Loucy (cell line): ENCODE measurements around the gene GLRX2.
A peak's percentile ranks its signal among the peaks of the same experiment; 100 is the strongest.
"Not testable (repeated sequence)": the region's sequence is repeated elsewhere in the genome, so short reads cannot be mapped to it uniquely, and the experiment has no call there.

Experiments
- H2AFZ ChIP-seq: fragments of 200-600 bp; sonication (generic); 2 replicates; pipeline ENCODE4 v1.6.0; 2016; ENCODE audit warnings: antibody characterized with exemption, mild to moderate bottlenecking, low read length, moderate library complexity
- H3F3A ChIP-seq: fragments of 200-600 bp; 2 replicates; pipeline ENCODE4 v1.6.0; 2016; ENCODE audit warnings: antibody characterized with exemption, low read depth, mild to moderate bottlenecking
- H3K27me3 ChIP-seq: fragments of 200-600 bp; sonication (generic); 2 replicates; pipeline ENCODE4 v1.6.1; 2014; ENCODE audit warnings: low read length, mild to moderate bottlenecking; ENCODE audit not compliant: insufficient read depth, poor library complexity, severe bottlenecking
- H3K36me3 ChIP-seq: fragments of 200-600 bp; sonication (generic); 2 replicates; pipeline ENCODE4 v1.6.1; 2016; ENCODE audit warnings: low read length; ENCODE audit not compliant: insufficient read depth
- H3K4me1 ChIP-seq: fragments of 200-600 bp; sonication (generic); 2 replicates; pipeline ENCODE4 v1.5.1; 2014; ENCODE audit warnings: low read length, mild to moderate bottlenecking; ENCODE audit not compliant: insufficient read depth, poor library complexity, severe bottlenecking
- H3K4me2 ChIP-seq: fragments of 200-600 bp; sonication (generic); 2 replicates; pipeline ENCODE4 v1.6.0; 2014; ENCODE audit warnings: antibody characterized with exemption, low read length, low read depth, mild to moderate bottlenecking; ENCODE audit not compliant: poor library complexity, severe bottlenecking
- H3K4me3 ChIP-seq: fragments of 200-600 bp; sonication (generic); 2 replicates; pipeline ENCODE4 v1.5.1; 2014; ENCODE audit warnings: low read length, mild to moderate bottlenecking, mixed read lengths; ENCODE audit not compliant: poor library complexity, severe bottlenecking
- H3K79me2 ChIP-seq: fragments of 200-600 bp; sonication (generic); 2 replicates; pipeline ENCODE4 v1.6.1; 2014; ENCODE audit warnings: low read length; ENCODE audit not compliant: insufficient read depth
- H3K9ac ChIP-seq: fragments of 200-600 bp; sonication (generic); 2 replicates; pipeline ENCODE4 v1.6.0; 2014; ENCODE audit warnings: mild to moderate bottlenecking, low read depth, low read length, moderate library complexity; ENCODE audit not compliant: poor library complexity, severe bottlenecking
- H3K9me2 ChIP-seq: fragments of 200-600 bp; sonication (generic); replicated peaks from 2 replicates; pipeline ENCODE4 v1.6.1; 2016; ENCODE audit warnings: low read depth, low read length, mixed read lengths
- H3K9me3 ChIP-seq: fragments of 200-600 bp; sonication (generic); 2 replicates; pipeline ENCODE4 v1.6.1; 2014; ENCODE audit warnings: mild to moderate bottlenecking, antibody characterized with exemption, low read length, low read depth; ENCODE audit not compliant: insufficient read depth
- H4K20me1 ChIP-seq: fragments of 200-600 bp; sonication (generic); 2 replicates; pipeline ENCODE4 v1.6.0; 2014; ENCODE audit warnings: antibody characterized with exemption, low read length, mild to moderate bottlenecking; ENCODE audit not compliant: insufficient read depth, poor library complexity, severe bottlenecking
- EZH2phosphoT487 ChIP-seq: fragments of 200-600 bp; IDR thresholded peaks from 2 replicates; pipeline ENCODE4 v1.6.1; 2018; ENCODE audit warnings: antibody characterized with exemption, mild to moderate bottlenecking, moderate library complexity, borderline replicate concordance
- TF ChIP-seq, protein P1 (sequence below): fragments of 200-600 bp; sonication (generic); conservative IDR thresholded peaks from 2 replicates; pipeline ENCODE4 v1.5.1; 2014; ENCODE audit warnings: mild to moderate bottlenecking, antibody characterized with exemption, low read length

Gene GLRX2

DNA sequence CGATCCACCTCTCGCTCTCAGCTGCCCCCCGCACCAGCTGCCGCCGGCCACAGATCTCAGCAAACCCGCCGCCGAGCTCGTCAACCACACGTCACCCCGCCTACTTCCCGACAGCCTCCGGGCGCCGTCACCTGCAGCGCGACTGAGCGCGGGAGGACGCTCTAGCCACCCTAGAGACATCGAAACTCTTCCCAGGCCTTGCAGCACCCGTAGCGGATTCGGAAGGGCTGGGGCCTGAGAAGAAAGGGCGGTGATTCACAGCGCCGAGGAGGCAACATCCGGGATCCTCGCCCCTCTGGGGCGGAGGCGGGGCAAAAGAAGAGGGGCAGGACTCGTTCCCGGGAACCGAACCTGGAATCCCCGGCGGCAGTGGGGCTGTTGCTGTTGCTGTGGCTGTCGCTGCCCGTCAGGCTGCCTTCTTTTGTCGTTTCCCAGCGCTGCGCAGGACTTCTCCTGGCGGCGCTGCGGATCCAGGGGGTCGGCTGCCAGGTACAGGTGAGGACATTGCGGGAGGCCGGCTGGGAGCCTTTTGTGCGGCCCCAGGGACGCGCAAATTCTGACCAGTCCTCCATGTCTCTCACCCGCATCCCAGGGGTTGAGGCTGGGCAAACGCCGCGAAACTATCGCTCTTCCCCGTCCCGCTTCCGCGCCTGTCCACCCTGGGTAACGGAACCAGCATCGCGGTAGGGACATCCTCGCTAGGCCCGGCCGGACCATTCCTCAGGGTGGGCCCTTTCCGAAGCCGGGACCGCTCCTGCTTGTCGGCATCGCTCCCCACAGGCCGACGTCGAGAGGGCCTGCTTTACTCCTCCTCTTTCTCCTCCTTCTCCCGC lies 45.7 kb downstream of the GLRX2 start, which contains the start of the genes RO60 and UCHL5:
TSS of gene RO60 (plus strand) at position 331 of the 833 bp plus-strand sequence. CDS start 9,443 bp downstream, outside the sequence.
TSS of gene UCHL5 (minus strand) at position 79 of the 833 bp plus-strand sequence. CDS start 100 bp downstream, outside the sequence.
- Histone ChIP-seq H3K36me3 (no peaks in the 10 kb centered on the region), H3K9me2 (no peaks in the 10 kb centered on the region)

DNA sequence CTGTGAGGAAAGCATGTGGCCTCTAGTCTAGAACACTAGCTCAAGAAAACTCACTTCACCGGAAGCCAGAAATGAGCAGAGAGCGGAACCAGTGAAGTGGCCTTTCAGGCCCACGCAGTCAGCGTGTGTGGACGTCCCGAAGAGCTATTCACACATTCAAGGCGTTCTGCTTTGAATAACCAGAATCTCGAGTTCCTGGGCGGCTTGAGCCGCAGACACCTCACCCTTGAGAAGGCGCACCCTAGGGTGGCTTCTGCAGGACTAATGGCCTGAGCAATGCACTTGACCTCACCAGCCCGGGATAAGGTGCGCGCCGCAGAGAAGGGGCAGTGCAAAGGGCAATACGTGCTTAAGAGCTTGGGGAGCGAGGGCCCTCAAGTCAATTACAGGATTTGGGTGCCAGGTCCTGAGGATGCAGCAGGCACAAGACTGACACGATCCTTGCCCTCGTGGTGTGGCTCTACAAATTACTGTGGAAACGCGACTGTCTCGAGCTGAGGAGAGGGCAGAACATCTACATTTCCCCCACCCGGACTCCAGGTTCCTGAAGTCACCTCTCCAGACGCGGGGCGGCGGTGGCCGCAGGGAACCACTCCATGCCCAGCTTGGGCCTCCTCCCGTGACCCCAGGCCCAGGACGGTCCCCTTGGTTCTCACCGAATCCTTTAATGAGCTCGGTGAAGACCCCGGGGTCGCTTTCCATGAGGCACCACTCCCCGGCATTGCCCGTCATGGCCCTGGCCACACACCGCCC lies 46.5 kb downstream of the GLRX2 start:
- Histone ChIP-seq H4K20me1 (peaks cover 53% of the 10 kb centered on the region), H3K4me1 (peaks cover 48% of the 10 kb centered on the region), H3K79me2 (peaks cover 94% of the 10 kb centered on the region), H3K36me3 (no peaks in the 10 kb centered on the region), H3K27me3 (no peaks in the 10 kb centered on the region), H3F3A (no peaks in the 10 kb centered on the region), H2AFZ (peak overlapping the region; percentile 68), H3K4me3 (peak overlapping the region; percentile 90), H3K9ac (peak overlapping the region; percentile 95), H3K4me2 (peak overlapping the region; percentile 82), H3K9me2 (no peaks in the 10 kb centered on the region), H3K9me3 (no peaks in the 10 kb centered on the region)
- TF ChIP-seq, protein P1, sequence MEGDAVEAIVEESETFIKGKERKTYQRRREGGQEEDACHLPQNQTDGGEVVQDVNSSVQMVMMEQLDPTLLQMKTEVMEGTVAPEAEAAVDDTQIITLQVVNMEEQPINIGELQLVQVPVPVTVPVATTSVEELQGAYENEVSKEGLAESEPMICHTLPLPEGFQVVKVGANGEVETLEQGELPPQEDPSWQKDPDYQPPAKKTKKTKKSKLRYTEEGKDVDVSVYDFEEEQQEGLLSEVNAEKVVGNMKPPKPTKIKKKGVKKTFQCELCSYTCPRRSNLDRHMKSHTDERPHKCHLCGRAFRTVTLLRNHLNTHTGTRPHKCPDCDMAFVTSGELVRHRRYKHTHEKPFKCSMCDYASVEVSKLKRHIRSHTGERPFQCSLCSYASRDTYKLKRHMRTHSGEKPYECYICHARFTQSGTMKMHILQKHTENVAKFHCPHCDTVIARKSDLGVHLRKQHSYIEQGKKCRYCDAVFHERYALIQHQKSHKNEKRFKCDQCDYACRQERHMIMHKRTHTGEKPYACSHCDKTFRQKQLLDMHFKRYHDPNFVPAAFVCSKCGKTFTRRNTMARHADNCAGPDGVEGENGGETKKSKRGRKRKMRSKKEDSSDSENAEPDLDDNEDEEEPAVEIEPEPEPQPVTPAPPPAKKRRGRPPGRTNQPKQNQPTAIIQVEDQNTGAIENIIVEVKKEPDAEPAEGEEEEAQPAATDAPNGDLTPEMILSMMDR = no peak
- TF ChIP-seq EZH2phosphoT487 = no peak

More for the DNA sequence above, 45.7 kb downstream of the GLRX2 start, which contains the start of the genes RO60 and UCHL5:
- H3K4me2 ChIP-seq = peak within 1 kb of the TSS; percentile 91
- no peaks in the 10 kb centered on the region for H3K9me3 ChIP-seq
- H3K79me2 ChIP-seq = peaks cover 92% of the 10 kb centered on the region
- peak within 1 kb of the TSS; percentile 90 for H3K4me3 ChIP-seq
- TF ChIP-seq, protein P1 = no peak
- TF ChIP-seq EZH2phosphoT487 = no peak
- H3K9ac ChIP-seq = peak within 1 kb of the TSS; percentile 95
- H3K27me3 ChIP-seq = no peaks in the 10 kb centered on the region
- H3F3A ChIP-seq = no peaks in the 10 kb centered on the region
- peak within 1 kb of the TSS; percentile 91 for H2AFZ ChIP-seq
- peaks cover 55% of the 10 kb centered on the region for H4K20me1 ChIP-seq
- peaks cover 48% of the 10 kb centered on the region for H3K4me1 ChIP-seq

DNA sequence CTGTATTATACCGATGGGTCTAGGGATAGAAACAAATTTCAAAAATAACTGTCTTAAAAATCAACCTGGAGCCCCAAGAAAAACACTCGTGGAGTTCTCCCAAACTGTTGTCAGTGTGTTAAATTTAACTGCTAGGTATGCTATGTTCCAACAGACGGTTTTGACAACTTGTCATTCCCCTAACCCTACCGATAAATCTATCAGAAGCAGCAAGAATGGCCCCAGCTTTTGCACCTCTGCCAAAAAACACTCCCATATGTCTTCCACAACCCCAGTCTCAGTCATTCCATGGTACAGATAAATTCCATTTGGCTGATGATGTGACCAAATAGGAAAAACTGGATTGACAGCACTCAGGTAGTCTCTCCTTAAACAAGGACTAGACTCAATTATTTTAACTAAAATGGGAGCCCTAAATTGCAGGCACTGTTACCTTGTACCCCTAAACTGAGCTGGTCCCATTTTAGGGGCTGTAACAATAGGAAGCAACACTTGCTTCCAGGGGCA lies 51.0 kb downstream of the GLRX2 start:
- no peak overlapping the region for H3K4me3 ChIP-seq
- H3K79me2 ChIP-seq = peaks cover 78% of the 10 kb centered on the region
- H3K9me2 ChIP-seq = no peaks in the 10 kb centered on the region
- H3K27me3 ChIP-seq = no peaks in the 10 kb centered on the region
- H3K4me1 ChIP-seq = peaks cover 46% of the 10 kb centered on the region
- peak overlapping the region; percentile 18 for H3K9ac ChIP-seq
- no peaks in the 10 kb centered on the region for H3F3A ChIP-seq
- peak overlapping the region; percentile 42 for H3K4me2 ChIP-seq
- H2AFZ ChIP-seq = no peak overlapping the region
- H4K20me1 ChIP-seq = peaks cover 32% of the 10 kb centered on the region
- H3K36me3 ChIP-seq = peaks cover 16% of the 10 kb centered on the region; the same call in 1 of the 2 replicates
- no peak for TF ChIP-seq EZH2phosphoT487
- TF ChIP-seq, protein P1 = no peak
- H3K9me3 ChIP-seq = no peaks in the 10 kb centered on the region

DNA sequence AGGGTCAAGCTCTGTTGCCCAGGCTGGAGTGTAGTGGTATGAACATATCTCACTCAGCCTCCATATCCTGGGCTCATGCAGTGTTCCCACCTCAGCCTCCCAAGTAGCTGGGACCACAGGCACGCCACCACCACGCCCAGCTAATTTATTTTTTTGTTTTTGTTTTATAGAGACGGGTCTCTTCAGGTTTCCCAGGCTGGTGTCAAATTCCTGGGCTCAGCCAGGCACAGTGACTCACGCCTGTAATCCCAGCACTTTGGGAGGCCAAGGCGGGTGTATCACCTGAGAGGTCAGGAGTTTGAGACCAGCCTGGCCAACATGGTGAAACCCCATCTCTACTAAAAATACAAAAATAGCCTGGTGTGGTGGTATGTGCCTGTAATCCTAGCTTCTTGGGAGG lies 56.3 kb downstream of the GLRX2 start:
- Histone ChIP-seq H3K36me3 (peaks cover 55% of the 10 kb centered on the region; the same call in 1 of the 2 replicates), H3K79me2 (peaks cover 27% of the 10 kb centered on the region), H3K4me1 (peaks cover 14% of the 10 kb centered on the region)
- H2AFZ ChIP-seq, H3F3A ChIP-seq, H3K9ac ChIP-seq, H4K20me1 ChIP-seq, H3K27me3 ChIP-seq, H3K4me2 ChIP-seq, H3K9me3 ChIP-seq, H3K9me2 ChIP-seq, H3K4me3 ChIP-seq: not testable (repeated sequence)
